Thyroid gland (tissue), 4 donors: ENCODE results near the gene MUSTN1.

Experiments used
- CTCF ChIP-seq, 6 experiments: fragments of 200-600 bp in 3 of 6; fragments of 450-650 bp in 3 of 6; sonication (generic) in 3 of 6; IDR thresholded peaks; one replicate each; pipeline ENCODE4 v1.5.1; 2016 to 2019; ENCODE audit warnings: antibody characterized with exemption in 6 of 6, mild to moderate bottlenecking in 2 of 6, inconsistent platforms in 1 of 6, moderate library complexity in 1 of 6
- POLR2A ChIP-seq, 2 donors: fragments of 450-650 bp; IDR thresholded peaks; one replicate each; pipeline ENCODE4 v1.6.1; 2017; ENCODE audit warnings: antibody characterized with exemption in 2 of 2, mild to moderate bottlenecking in 2 of 2, moderate library complexity in 1 of 2

- no peak for TF ChIP-seq CTCF (IDR thresholded peaks at IDR 0.05)
- no peak for TF ChIP-seq POLR2A (IDR thresholded peaks at IDR 0.05)
These were observed 6.6 kb upstream of the MUSTN1 start for GRCh38 chr3:52841211-52841980.
